ENCODE data around the gene DDX3X.

- TF ChIP-seq REST (IDR thresholded peaks at IDR 0.05; ENCODE audit: insufficient read depth in 1 of 2, low read depth in 2 of 2, low read length in 2 of 2): no peak
- no peak for TF ChIP-seq SIN3A (IDR thresholded peaks at IDR 0.05; ENCODE audit: borderline replicate concordance, insufficient read depth, low read length)
- no peak for TF ChIP-seq POLR2AphosphoS5 (IDR thresholded peaks at IDR 0.05; ENCODE audit: low read depth, low read length)
- TF ChIP-seq TAF1 (IDR thresholded peaks at IDR 0.05; ENCODE audit: borderline replicate concordance, insufficient read depth, low read length): no peak
These were observed 7.5 kb upstream of the DDX3X start for GRCh38 chrX:41326431-41326830.

All from PFSK-1 (cell line).